DOHH2 (cell line): ENCODE results near the gene PYGB.

Source experiments
- H3F3A ChIP-seq: fragments of 200-600 bp; sonication (generic), shearing (Covaris generic); 2 replicates; pipeline ENCODE4 v1.6.0; 2016; ENCODE audit warnings: antibody characterized with exemption, mild to moderate bottlenecking; ENCODE audit not compliant: control insufficient read depth, insufficient read depth
- H3K27ac ChIP-seq: fragments of 200-600 bp; sonication (generic); 2 replicates; pipeline ENCODE4 v1.5.1; 2014; ENCODE audit warnings: low read depth, mild to moderate bottlenecking, low read length, moderate library complexity
- H3K27me3 ChIP-seq: fragments of 200-600 bp; sonication (generic); 2 replicates; pipeline ENCODE4 v1.6.1; 2014; ENCODE audit warnings: mild to moderate bottlenecking, low read length, mixed read lengths; ENCODE audit not compliant: control insufficient read depth
- H3K36me3 ChIP-seq: fragments of 200-600 bp; sonication (generic); 2 replicates; pipeline ENCODE4 v1.6.1; 2014; ENCODE audit warnings: mild to moderate bottlenecking, low read length, moderate library complexity, mixed read lengths; ENCODE audit not compliant: control insufficient read depth
- H3K4me1 ChIP-seq: fragments of 200-600 bp; sonication (generic); 2 replicates; pipeline ENCODE4 v1.6.1; 2014; ENCODE audit warnings: mild to moderate bottlenecking, low read length, mixed read lengths; ENCODE audit not compliant: control insufficient read depth
- H3K4me2 ChIP-seq: fragments of 200-600 bp; sonication (generic); 2 replicates; pipeline ENCODE4 v1.6.0; 2014; ENCODE audit warnings: mild to moderate bottlenecking, low read length, moderate library complexity
- H3K4me3 ChIP-seq: fragments of 200-600 bp; sonication (generic); 2 replicates; pipeline ENCODE4 v1.5.1; 2014; ENCODE audit warnings: mild to moderate bottlenecking, low read length, mixed read lengths
- H3K79me2 ChIP-seq: fragments of 200-600 bp; sonication (generic); 2 replicates; pipeline ENCODE4 v1.6.1; 2014; ENCODE audit warnings: mild to moderate bottlenecking, low read length, mixed read lengths; ENCODE audit not compliant: control insufficient read depth
- H3K9me2 ChIP-seq: fragments of 200-600 bp; sonication (generic); replicated peaks from 2 replicates; pipeline ENCODE4 v1.6.1; 2014; ENCODE audit warnings: mild to moderate bottlenecking, low read length, mixed read lengths; ENCODE audit not compliant: control insufficient read depth
- H3K9me3 ChIP-seq: fragments of 200-600 bp; sonication (generic); 2 replicates; pipeline ENCODE4 v1.6.1; 2014; ENCODE audit warnings: antibody characterized with exemption, low read length, mixed read lengths; ENCODE audit not compliant: control insufficient read depth, insufficient read depth
- H4K20me1 ChIP-seq: fragments of 200-600 bp; sonication (generic); 2 replicates; pipeline ENCODE4 v1.6.0; 2014; ENCODE audit warnings: low read depth, mild to moderate bottlenecking, antibody characterized with exemption, low read length, moderate library complexity; ENCODE audit not compliant: control insufficient read depth, insufficient read depth
- EZH2phosphoT487 ChIP-seq: fragments of 200-600 bp; sonication (generic); IDR thresholded peaks from 2 replicates; pipeline ENCODE4 v1.6.1; 2017; ENCODE audit warnings: borderline replicate concordance, mild to moderate bottlenecking, antibody characterized with exemption, low read length, moderate library complexity, mixed read lengths
- TF ChIP-seq, protein P1 (sequence below): fragments of 200-600 bp; sonication (generic); IDR thresholded peaks from one replicate; pipeline ENCODE4 v1.5.1; 2014; ENCODE audit warnings: antibody characterized with exemption, mild to moderate bottlenecking, low read depth, low read length; ENCODE audit not compliant: poor library complexity, severe bottlenecking

PYGB gene

DNA sequence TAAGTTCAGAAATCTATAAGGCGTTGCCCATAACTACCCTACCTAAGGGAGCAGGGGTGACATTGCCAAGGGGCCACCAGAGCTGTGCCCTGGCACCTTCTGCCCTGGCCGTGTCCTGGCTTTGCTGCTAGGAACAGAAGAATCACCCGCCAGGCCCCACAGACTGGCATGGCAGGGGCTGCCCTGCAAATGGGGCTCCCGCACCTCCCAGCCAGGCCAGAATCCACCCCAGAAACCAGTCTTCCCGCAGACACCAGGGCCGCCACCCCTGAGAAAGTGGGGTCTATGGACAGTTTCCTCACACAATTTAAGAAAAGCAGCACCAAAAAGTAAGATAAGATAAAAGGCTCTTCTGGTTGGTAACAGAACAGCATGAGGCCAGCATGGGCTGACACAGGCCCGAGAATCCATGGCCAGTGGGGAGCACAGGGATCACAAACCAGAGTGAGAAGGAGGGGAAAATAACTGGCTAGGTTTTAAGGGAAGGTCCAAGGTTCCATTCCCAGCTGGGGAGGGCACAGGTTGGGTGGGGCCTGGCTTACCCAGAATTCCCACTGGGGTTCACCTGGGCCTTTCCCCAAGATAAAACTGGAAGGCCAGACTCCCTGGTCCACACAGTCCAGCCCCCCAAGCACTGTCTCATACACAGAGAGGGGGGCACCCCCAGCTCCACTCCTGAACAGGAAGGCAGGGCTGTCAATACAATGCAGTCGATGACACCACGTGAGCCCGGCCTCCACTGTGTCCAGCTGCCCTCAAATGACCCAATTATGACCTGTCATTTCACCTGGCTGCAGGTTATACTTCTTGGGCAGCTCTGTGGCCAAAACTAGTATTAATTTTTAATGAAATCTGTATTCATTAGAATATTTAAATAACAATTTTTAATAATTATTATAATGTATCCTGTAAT is 59.4 kb downstream of the PYGB start:
- Histone ChIP-seq H3F3A (no peaks in the 10 kb centered on the region), H3K9me3 (no peaks in the 10 kb centered on the region), H3K27me3 (no peaks in the 10 kb centered on the region), H3K9me2 (no peaks in the 10 kb centered on the region), H3K4me2 (no peak overlapping the region), H3K79me2 (no peaks in the 10 kb centered on the region), H4K20me1 (no peaks in the 10 kb centered on the region), H3K36me3 (no peaks in the 10 kb centered on the region), H3K4me1 (peaks cover 15% of the 10 kb centered on the region), H3K27ac (no peak overlapping the region), H3K4me3 (no peak overlapping the region)
- TF ChIP-seq, protein P1, sequence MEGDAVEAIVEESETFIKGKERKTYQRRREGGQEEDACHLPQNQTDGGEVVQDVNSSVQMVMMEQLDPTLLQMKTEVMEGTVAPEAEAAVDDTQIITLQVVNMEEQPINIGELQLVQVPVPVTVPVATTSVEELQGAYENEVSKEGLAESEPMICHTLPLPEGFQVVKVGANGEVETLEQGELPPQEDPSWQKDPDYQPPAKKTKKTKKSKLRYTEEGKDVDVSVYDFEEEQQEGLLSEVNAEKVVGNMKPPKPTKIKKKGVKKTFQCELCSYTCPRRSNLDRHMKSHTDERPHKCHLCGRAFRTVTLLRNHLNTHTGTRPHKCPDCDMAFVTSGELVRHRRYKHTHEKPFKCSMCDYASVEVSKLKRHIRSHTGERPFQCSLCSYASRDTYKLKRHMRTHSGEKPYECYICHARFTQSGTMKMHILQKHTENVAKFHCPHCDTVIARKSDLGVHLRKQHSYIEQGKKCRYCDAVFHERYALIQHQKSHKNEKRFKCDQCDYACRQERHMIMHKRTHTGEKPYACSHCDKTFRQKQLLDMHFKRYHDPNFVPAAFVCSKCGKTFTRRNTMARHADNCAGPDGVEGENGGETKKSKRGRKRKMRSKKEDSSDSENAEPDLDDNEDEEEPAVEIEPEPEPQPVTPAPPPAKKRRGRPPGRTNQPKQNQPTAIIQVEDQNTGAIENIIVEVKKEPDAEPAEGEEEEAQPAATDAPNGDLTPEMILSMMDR = no peak
- TF ChIP-seq EZH2phosphoT487 = no peak

DNA sequence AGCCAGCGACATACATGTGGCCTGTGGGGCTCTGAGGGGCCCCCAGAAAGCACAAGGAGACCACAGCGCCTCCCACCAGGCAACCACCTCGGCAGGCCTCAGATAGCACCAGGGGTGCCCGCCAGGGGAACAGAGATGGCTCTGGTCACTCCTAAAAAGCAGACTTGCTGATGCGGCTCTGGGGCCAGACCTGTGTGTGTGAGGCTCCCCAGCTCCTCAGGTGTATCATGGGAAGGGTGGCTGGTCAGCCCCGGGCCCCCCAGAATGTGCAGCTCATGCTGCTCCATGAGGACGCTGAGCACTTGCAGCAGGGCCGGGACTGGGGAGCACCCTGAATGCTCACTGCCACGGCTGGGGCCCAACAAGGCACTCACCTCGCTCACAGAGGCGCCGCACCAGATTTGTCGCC is 60.2 kb downstream of the PYGB start:
- H3K4me3 ChIP-seq = no peak overlapping the region
- no peaks in the 10 kb centered on the region for H3K9me3 ChIP-seq
- TF ChIP-seq, protein P1 = no peak
- no peak for TF ChIP-seq EZH2phosphoT487
- no peaks in the 10 kb centered on the region for H3K27me3 ChIP-seq
- no peaks in the 10 kb centered on the region for H3K79me2 ChIP-seq
- no peak overlapping the region for H3K27ac ChIP-seq
- peaks cover 15% of the 10 kb centered on the region for H3K4me1 ChIP-seq
- no peaks in the 10 kb centered on the region for H4K20me1 ChIP-seq
- H3K4me2 ChIP-seq = no peak overlapping the region
- H3F3A ChIP-seq = no peaks in the 10 kb centered on the region
- no peaks in the 10 kb centered on the region for H3K9me2 ChIP-seq
- H3K36me3 ChIP-seq = no peaks in the 10 kb centered on the region

DNA sequence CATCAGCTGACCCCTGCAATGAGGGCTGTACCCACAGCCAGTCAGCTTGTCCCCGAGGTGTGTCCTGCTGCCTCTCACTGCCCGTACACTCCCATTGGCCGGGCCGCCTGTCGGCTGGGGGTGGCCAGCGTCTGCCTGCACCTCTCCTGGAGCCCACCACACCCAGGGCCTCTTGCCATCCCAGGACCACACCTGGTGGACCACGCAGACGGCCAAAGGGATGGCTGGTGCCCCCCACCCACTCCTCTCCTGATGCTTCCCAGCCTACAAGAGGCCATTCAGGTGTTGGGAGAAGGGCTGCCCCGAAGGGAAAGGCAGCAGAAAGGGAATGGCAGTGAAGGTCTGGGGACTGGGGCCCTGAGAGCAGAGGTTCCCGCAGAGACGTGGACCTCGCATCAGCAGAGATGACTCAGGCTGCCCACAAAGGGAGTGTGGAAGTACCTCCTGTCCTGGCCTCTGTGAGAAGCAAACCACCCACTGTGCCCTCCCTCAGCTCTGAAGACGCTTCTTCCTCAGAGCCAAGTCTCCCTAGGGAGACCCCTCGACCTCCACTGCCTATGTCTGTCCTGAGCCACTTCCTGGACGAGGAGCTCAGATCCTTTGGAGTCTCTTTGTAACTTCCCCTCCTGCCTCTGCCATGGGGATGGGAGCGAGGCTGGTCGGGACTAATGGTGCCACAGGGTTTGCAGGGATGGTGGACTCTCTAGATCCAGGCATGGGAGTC is 60.9 kb downstream of the PYGB start:
- Histone ChIP-seq H3K36me3 (no peaks in the 10 kb centered on the region), H3K9me2 (no peaks in the 10 kb centered on the region), H3K4me3 (no peak overlapping the region), H3K27me3 (no peaks in the 10 kb centered on the region), H3K79me2 (no peaks in the 10 kb centered on the region), H3F3A (no peaks in the 10 kb centered on the region), H4K20me1 (no peaks in the 10 kb centered on the region), H3K9me3 (no peaks in the 10 kb centered on the region), H3K27ac (no peak overlapping the region), H3K4me1 (peaks cover 15% of the 10 kb centered on the region), H3K4me2 (no peak overlapping the region)
- no peak for TF ChIP-seq EZH2phosphoT487
- TF ChIP-seq, protein P1 = no peak
